Measurements from ENCODE around the gene RNASE4. TPM values are rescaled to one million over a fixed set of nuclear protein-coding genes. Genes with fewer than 3 reads are reported as not detected.
"Not testable (repeated sequence)": the region's sequence is repeated elsewhere in the genome, so short reads cannot be mapped to it uniquely, and the experiment has no call there.

Gene RNASE4
- total RNA-seq, 2 donors from 2014 or later: 0.73 to 1.6 TPM

DNA sequence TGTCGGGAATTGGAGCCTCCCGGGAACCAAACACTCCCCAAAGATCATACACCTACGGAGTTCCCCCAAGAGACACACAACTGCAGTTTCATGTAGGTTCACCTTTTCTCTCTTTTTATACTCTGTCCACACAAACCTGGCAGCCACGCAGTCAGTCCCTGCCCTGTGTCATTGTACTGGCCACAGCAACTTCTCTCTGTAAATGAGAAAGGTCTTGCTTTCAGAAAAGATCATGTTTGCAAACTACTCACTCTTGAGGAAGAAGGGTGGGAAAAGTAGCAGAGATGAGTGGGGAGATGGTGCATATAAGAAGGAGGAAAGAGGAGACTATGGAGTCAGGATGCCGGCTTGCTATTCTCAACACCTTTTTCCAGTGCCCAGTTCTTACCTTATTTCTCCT lies 14.6 kb downstream of the RNASE4 start:
- Mint-ChIP-seq H3K27me3 (ENCODE audit: insufficient read depth) (no peaks in the 10 kb centered on the region), H3K4me1 (no peaks in the 10 kb centered on the region), H3K27ac (no peak overlapping the region), H3K36me3 (ENCODE audit: low read depth) (no peaks in the 10 kb centered on the region), H3K9me3 (no peaks in the 10 kb centered on the region), H3K4me3 (no peak overlapping the region)
- TF ChIP-seq, protein P1, sequence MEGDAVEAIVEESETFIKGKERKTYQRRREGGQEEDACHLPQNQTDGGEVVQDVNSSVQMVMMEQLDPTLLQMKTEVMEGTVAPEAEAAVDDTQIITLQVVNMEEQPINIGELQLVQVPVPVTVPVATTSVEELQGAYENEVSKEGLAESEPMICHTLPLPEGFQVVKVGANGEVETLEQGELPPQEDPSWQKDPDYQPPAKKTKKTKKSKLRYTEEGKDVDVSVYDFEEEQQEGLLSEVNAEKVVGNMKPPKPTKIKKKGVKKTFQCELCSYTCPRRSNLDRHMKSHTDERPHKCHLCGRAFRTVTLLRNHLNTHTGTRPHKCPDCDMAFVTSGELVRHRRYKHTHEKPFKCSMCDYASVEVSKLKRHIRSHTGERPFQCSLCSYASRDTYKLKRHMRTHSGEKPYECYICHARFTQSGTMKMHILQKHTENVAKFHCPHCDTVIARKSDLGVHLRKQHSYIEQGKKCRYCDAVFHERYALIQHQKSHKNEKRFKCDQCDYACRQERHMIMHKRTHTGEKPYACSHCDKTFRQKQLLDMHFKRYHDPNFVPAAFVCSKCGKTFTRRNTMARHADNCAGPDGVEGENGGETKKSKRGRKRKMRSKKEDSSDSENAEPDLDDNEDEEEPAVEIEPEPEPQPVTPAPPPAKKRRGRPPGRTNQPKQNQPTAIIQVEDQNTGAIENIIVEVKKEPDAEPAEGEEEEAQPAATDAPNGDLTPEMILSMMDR (conservative IDR thresholded peaks at IDR 0.05): no peak
- Histone ChIP-seq H3K4me1 (ENCODE audit: control insufficient read depth, insufficient read depth, low read length) (no peaks in the 10 kb centered on the region), H3K27me3 (ENCODE audit: control insufficient read depth, insufficient read depth, low read length, poor library complexity, severe bottlenecking) (no peaks in the 10 kb centered on the region), H3K27ac (ENCODE audit: low read depth, low read length) (no peak overlapping the region), H3K4me3 (ENCODE audit: low read length) (no peak overlapping the region), H3K36me3 (ENCODE audit: control insufficient read depth, insufficient read depth, low read length) (peaks cover 13% of the 10 kb centered on the region), H3K9ac (ENCODE audit: extremely low read depth, low read length, poor library complexity, severe bottlenecking) (no peak overlapping the region), H3K9me3 (ENCODE audit: control insufficient read depth, low read length) (peaks cover 29% of the 10 kb centered on the region)
- no peak for DNase-seq
- WGBS, 2 experiments (ENCODE audit: insufficient coverage in 1 of 2, insufficient read length in 1 of 2): 92 to 94% methylated on average over 4 to 5 of the region's 5 CpGs

DNA sequence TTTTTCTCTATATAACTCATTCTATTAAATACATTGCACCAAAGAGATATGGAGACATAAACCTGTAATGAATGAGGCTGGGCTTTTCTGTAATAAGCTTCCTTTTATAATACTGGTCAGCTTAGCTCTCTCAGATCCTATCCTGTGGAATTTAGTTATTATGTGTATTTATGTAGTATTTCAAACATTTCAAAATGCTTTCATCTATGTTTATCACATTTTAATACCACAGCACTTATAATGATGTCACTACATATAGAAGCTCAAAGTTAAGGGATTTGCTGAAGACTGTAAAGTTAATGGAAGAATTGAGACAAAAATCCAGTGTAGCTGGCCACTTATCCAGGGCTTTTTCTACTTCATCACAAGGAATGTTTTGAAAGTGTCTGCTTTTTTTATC lies 15.6 kb downstream of the RNASE4 start:
- H3K4me1 ChIP-seq (ENCODE audit: control insufficient read depth, insufficient read depth, low read length): no peaks in the 10 kb centered on the region
- Mint-ChIP-seq H3K27ac (no peak overlapping the region), H3K36me3 (ENCODE audit: low read depth) (no peaks in the 10 kb centered on the region), H3K9me3 (no peaks in the 10 kb centered on the region), H3K4me3 (no peak overlapping the region), H3K27me3 (ENCODE audit: insufficient read depth) (no peaks in the 10 kb centered on the region), H3K4me1 (no peaks in the 10 kb centered on the region)
- no peak overlapping the region for H3K27ac ChIP-seq (ENCODE audit: low read depth, low read length)
- TF ChIP-seq, protein P1 (conservative IDR thresholded peaks at IDR 0.05): no peak
- DNase-seq: no peak
- peaks cover 39% of the 10 kb centered on the region for H3K9me3 ChIP-seq (ENCODE audit: control insufficient read depth, low read length)
- no peaks in the 10 kb centered on the region for H3K27me3 ChIP-seq (ENCODE audit: control insufficient read depth, insufficient read depth, low read length, poor library complexity, severe bottlenecking)
- peaks cover 13% of the 10 kb centered on the region for H3K36me3 ChIP-seq (ENCODE audit: control insufficient read depth, insufficient read depth, low read length)
- H3K9ac ChIP-seq (ENCODE audit: extremely low read depth, low read length, poor library complexity, severe bottlenecking): no peak overlapping the region
- H3K4me3 ChIP-seq (ENCODE audit: low read length): no peak overlapping the region

DNA sequence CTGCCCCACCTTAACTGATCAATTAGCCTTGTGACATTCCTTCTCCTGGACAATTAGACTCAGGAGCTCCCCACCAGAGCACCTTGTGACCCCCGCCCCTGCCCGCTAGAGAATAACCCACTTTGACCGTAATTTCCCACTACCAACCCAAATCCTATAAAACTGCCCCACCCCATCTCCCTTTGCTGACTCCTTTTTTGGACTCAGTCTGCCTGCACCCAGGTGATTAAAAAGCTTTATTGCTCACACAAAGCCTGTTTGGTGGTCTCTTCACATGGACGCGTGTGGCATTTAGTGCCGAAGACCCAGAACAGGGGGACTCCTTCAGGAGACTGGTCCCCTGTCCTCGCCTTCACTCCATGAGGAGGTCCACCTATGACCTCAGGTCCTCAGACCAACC lies 16.6 kb downstream of the RNASE4 start:
- H3K27me3 Mint-ChIP-seq (ENCODE audit: insufficient read depth); H3K4me3 ChIP-seq (ENCODE audit: low read length); DNase-seq; H3K9ac ChIP-seq (ENCODE audit: extremely low read depth, low read length, poor library complexity, severe bottlenecking); H3K4me3 Mint-ChIP-seq; H3K4me1 Mint-ChIP-seq; H3K4me1 ChIP-seq (ENCODE audit: control insufficient read depth, insufficient read depth, low read length); H3K27me3 ChIP-seq (ENCODE audit: control insufficient read depth, insufficient read depth, low read length, poor library complexity, severe bottlenecking); H3K36me3 Mint-ChIP-seq (ENCODE audit: low read depth); H3K27ac Mint-ChIP-seq; H3K9me3 Mint-ChIP-seq; H3K27ac ChIP-seq (ENCODE audit: low read depth, low read length): not testable (repeated sequence)
- peaks cover 13% of the 10 kb centered on the region for H3K36me3 ChIP-seq (ENCODE audit: control insufficient read depth, insufficient read depth, low read length)
- 95 to 97% methylated on average over 3 to 7 of the region's 7 CpGs for WGBS, 2 experiments (ENCODE audit: insufficient coverage in 1 of 2, insufficient read length in 1 of 2)
- peaks cover 49% of the 10 kb centered on the region for H3K9me3 ChIP-seq (ENCODE audit: control insufficient read depth, low read length)

DNA sequence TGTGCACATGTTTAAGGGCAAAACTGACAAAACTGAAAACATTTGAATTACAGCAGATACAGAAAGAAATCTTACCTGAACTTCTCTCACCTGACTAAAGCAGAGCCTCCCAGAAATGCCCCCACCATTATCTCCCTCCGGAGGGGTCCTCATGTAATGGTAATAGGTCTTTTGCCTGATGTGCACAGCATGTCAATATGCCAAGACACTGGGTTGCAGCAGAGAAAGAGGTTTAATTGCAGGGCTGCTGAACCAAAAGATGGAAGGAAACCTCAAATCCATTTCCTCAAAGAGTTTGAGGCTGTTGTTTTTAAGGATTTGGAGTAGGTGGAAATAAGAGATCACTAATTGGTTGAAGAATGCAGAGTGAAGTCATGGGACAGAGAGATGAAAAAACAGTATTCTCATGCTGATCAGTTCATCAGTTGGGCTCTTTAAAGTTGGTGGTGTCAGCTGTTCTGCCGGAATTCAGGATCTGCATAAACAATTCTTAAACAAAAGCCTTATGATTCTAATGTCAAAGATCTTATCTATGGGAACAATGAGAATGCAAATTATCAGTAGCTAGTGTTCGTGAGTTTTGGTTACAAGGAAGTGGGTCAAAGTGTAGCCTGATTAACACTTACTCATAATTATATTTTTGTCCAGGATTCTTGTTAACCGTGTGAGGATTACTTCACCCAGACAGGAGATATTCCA lies 22.4 kb downstream of the RNASE4 start:
- H3K27ac Mint-ChIP-seq: no peak overlapping the region
- no peaks in the 10 kb centered on the region for H3K36me3 ChIP-seq (ENCODE audit: control insufficient read depth, insufficient read depth, low read length)
- peaks cover 5% of the 10 kb centered on the region for H3K4me1 Mint-ChIP-seq
- TF ChIP-seq, protein P1 (conservative IDR thresholded peaks at IDR 0.05): no peak
- peaks cover 42% of the 10 kb centered on the region for H3K9me3 ChIP-seq (ENCODE audit: control insufficient read depth, low read length)
- H3K4me1 ChIP-seq (ENCODE audit: control insufficient read depth, insufficient read depth, low read length): no peaks in the 10 kb centered on the region
- 83 to 100% methylated on average over 1 to 4 of the region's 4 CpGs for WGBS, 2 experiments (ENCODE audit: insufficient coverage in 1 of 2, insufficient read length in 1 of 2)
- H3K4me3 Mint-ChIP-seq: no peak overlapping the region
- no peaks in the 10 kb centered on the region for H3K27me3 ChIP-seq (ENCODE audit: control insufficient read depth, insufficient read depth, low read length, poor library complexity, severe bottlenecking)
- H3K9ac ChIP-seq (ENCODE audit: extremely low read depth, low read length, poor library complexity, severe bottlenecking): no peak overlapping the region
- H3K4me3 ChIP-seq (ENCODE audit: low read length): peak overlapping the region; percentile 35
- no peak overlapping the region for H3K27ac ChIP-seq (ENCODE audit: low read depth, low read length)
- H3K27me3 Mint-ChIP-seq (ENCODE audit: insufficient read depth): peaks cover 1% of the 10 kb centered on the region
- DNase-seq: no peak
- no peaks in the 10 kb centered on the region for H3K36me3 Mint-ChIP-seq (ENCODE audit: low read depth)
- H3K9me3 Mint-ChIP-seq: no peaks in the 10 kb centered on the region
